Spleen (tissue), 11 donors: ENCODE data around the gene MED25. TPM values are rescaled to one million over a fixed set of nuclear protein-coding genes. Genes with fewer than 3 reads are reported as not detected.

ENCODE experiments used
- DNase-seq: peaks from one replicate; pipeline ENCODE4 v3.0.0-alpha.2; 2020
- H3K27ac ChIP-seq, 8 donors: fragments of 200-600 bp; sonication (generic) in 7 of 8; 1 replicate in 4 of 8; 2 replicates in 4 of 8; pipeline versions ENCODE4 v1.5.0 to v1.8.0; 2016 to 2021; ENCODE audit warnings: inconsistent platforms in 4 of 8, mild to moderate bottlenecking in 4 of 8, moderate library complexity in 1 of 8
- H3K27me3 ChIP-seq, 7 donors: fragments of 200-600 bp; sonication (generic) in 6 of 7; replicated peaks in 1 of 7; 1 replicate in 4 of 7; 2 replicates in 3 of 7; pipeline versions ENCODE4 v1.5.0 to v1.8.0; 2016 to 2021; ENCODE audit warnings: inconsistent platforms in 3 of 7, mild to moderate bottlenecking in 1 of 7
- H3K36me3 ChIP-seq, 6 donors: fragments of 200-600 bp; sonication (generic) in 5 of 6; 1 replicate in 4 of 6; 2 replicates in 2 of 6; pipeline versions ENCODE4 v1.5.0 to v1.8.0; 2016 to 2021; ENCODE audit warnings: inconsistent platforms in 2 of 6
- H3K4me1 ChIP-seq, 6 donors: fragments of 200-600 bp; sonication (generic) in 5 of 6; 1 replicate in 3 of 6; 2 replicates in 3 of 6; pipeline versions ENCODE4 v1.5.0 to v1.8.0; 2016 to 2021; ENCODE audit warnings: inconsistent platforms in 3 of 6
- H3K4me3 ChIP-seq, 8 donors: fragments of 200-600 bp; sonication (generic) in 7 of 8; 1 replicate in 4 of 8; 2 replicates in 4 of 8; pipeline versions ENCODE4 v1.5.0 to v1.8.0; 2016 to 2021; ENCODE audit warnings: inconsistent platforms in 4 of 8, mild to moderate bottlenecking in 4 of 8, moderate library complexity in 2 of 8
- H3K9me3 ChIP-seq, 8 donors: fragments of 200-600 bp; sonication (generic) in 7 of 8; 1 replicate in 4 of 8; 2 replicates in 4 of 8; pipeline versions ENCODE4 v1.5.0 to v1.8.0; 2016 to 2021; ENCODE audit warnings: inconsistent platforms in 4 of 8
- CTCF ChIP-seq, 11 experiments: fragments of 200-600 bp in 7 of 11; fragments of 450-650 bp in 4 of 11; sonication (generic) in 4 of 11; IDR thresholded peaks in 8 of 11; conservative IDR thresholded peaks in 3 of 11; 1 replicate in 7 of 11; 2 replicates in 4 of 11; pipeline versions ENCODE4 v1.4.0 to v1.8.0; 2016 to 2021; ENCODE audit warnings: antibody characterized with exemption in 11 of 11, inconsistent platforms in 4 of 11, mild to moderate bottlenecking in 1 of 11
- POLR2A ChIP-seq, 3 donors: fragments of 450-650 bp; IDR thresholded peaks; one replicate each; pipeline ENCODE4 v1.5.1; 2017; ENCODE audit warnings: antibody characterized with exemption in 3 of 3, mild to moderate bottlenecking in 1 of 3
- POLR2AphosphoS5 ChIP-seq, 3 donors: sonication (generic); formaldehyde crosslinking; IDR thresholded peaks; one replicate each; pipeline ENCODE4 v1.5.1; 2017; ENCODE audit warnings: antibody characterized with exemption in 3 of 3
- WGBS, 5 donors: extraction: QIAGEN DNeasy Blood & Tissue Kit in 3 of 5; methylation state at CpG; one replicate each; pipeline versions ENCODE4 v1.1.5 to v1.1.7; 2013 to 2018; 5-methylcytosine and 5-hydroxymethylcytosine counted together
- intact Hi-C: fragments of 100-400 bp; cut with DNase I; formaldehyde crosslinking; loops from one replicate; pipeline ENCODE4 v1.15.0; 2023; ENCODE audit warnings: low total_unique reads
- polyA plus RNA-seq, 3 donors: library from polyadenylated mRNA; stranded (reverse); fragments of 200-250 nt; gene quantifications; one replicate each; pipeline ENCODE4 v1.2.1, GENCODE V29; 2013
- total RNA-seq, 7 donors: library from RNA; depleted of rRNA in 3 of 7; stranded (reverse); fragments of >200 nt in 3 of 7; fragmentation: NEBNext Ultra II Directional in 4 of 7; extraction: Animal tissue kit (Norgen Biotek cat#: 25700) in 4 of 7; gene quantifications; one replicate each; pipeline versions ENCODE4 v1.1.0 to v1.2.1, GENCODE V29; 2016 to 2021
- donor health status: healthy with polysubstance abuse.
- donor health status: DM: no; HTN: no; CAD: no; lungs with moderate emphysema.
- donor health status: DM: no; HTN: no; CAD: no.
- donor health status: Bipolar disorder and iron deficiency.
- donor health status: healthy.
- donor health status: DM: no; HTN: no; CAD: no.
- donor health status: DM: yes; HTN: yes; CAD: no.

Gene MED25
- total and polyA plus RNA-seq, 10 donors = 26.6 to 61.0 (median 44.9) TPM

GRCh38 chr19:49779731-49780555 is 38.1 kb upstream of the MED25 start:
- Histone ChIP-seq H3K4me3 (no peak overlapping the region), H3K27ac (peak overlapping the region in 6 of 8 donors; percentile 26 to 81 (median 73)), H3K4me1 (peaks cover 7 to 67% (median 30%) of the 10 kb centered on the region in 6 donors), H3K36me3 (peaks cover 0 to 82% (median 23%) of the 10 kb centered on the region in 6 donors), H3K9me3 (no peaks in the 10 kb centered on the region), H3K27me3 (no peaks in the 10 kb centered on the region)
- TF ChIP-seq POLR2AphosphoS5 (IDR thresholded peaks at IDR 0.05) (peak; percentile 37 to 49 (median 43)), CTCF (IDR thresholded peaks at IDR 0.05 in 8 of 11, conservative IDR thresholded peaks at IDR 0.05 in 3 of 11) (no peak)
- no peak for DNase-seq
- intact Hi-C loops = no loop called here
- 62 to 67% (median 65%) methylated on average over 11 of the region's 11 CpGs for WGBS, 5 donors

- WGBS, 5 donors = 90 to 94% (median 92%) methylated on average over 8 of the region's 8 CpGs
- peak overlapping the region in 6 of 8 donors; percentile 26 to 81 (median 73) for H3K27ac ChIP-seq
- intact Hi-C loops = no loop called here
- peaks cover 7 to 66% (median 22%) of the 10 kb centered on the region in 6 donors for H3K4me1 ChIP-seq
- TF ChIP-seq CTCF (IDR thresholded peaks at IDR 0.05 in 8 of 11, conservative IDR thresholded peaks at IDR 0.05 in 3 of 11) = no peak
- TF ChIP-seq POLR2A (IDR thresholded peaks at IDR 0.05) = no peak
- TF ChIP-seq POLR2AphosphoS5 (IDR thresholded peaks at IDR 0.05) = no peak
- peak overlapping the region in 1 of 8 donors; percentile 16 for H3K4me3 ChIP-seq
- no peaks in the 10 kb centered on the region for H3K27me3 ChIP-seq
- DNase-seq = no peak
- no peaks in the 10 kb centered on the region for H3K9me3 ChIP-seq
- peaks cover 0 to 82% (median 32%) of the 10 kb centered on the region in 6 donors for H3K36me3 ChIP-seq
Measured at GRCh38 chr19:49780861-49781260, 37.2 kb upstream of the MED25 start.

GRCh38 chr19:49781394-49781793 is 36.7 kb upstream of the MED25 start:
- H3K36me3 ChIP-seq = peaks cover 0 to 82% (median 36%) of the 10 kb centered on the region in 6 donors
- no peak for DNase-seq
- H3K9me3 ChIP-seq = no peaks in the 10 kb centered on the region
- intact Hi-C loops = no loop called here
- peaks cover 6 to 66% (median 21%) of the 10 kb centered on the region in 6 donors for H3K4me1 ChIP-seq
- 67 to 93% (median 83%) methylated on average over 7 of the region's 7 CpGs for WGBS, 5 donors
- TF ChIP-seq POLR2A (IDR thresholded peaks at IDR 0.05) = no peak
- TF ChIP-seq CTCF (IDR thresholded peaks at IDR 0.05 in 8 of 11, conservative IDR thresholded peaks at IDR 0.05 in 3 of 11) = no peak
- peak in 1 of 3 donors; percentile 7 for TF ChIP-seq POLR2AphosphoS5 (IDR thresholded peaks at IDR 0.05)
- H3K4me3 ChIP-seq = peak overlapping the region in 1 of 8 donors; percentile 16
- H3K27me3 ChIP-seq = no peaks in the 10 kb centered on the region
- H3K27ac ChIP-seq = peak overlapping the region in 5 of 8 donors; percentile 61 to 81 (median 76)

- TF ChIP-seq CTCF (IDR thresholded peaks at IDR 0.05 in 8 of 11, conservative IDR thresholded peaks at IDR 0.05 in 3 of 11) (no peak), POLR2AphosphoS5 (IDR thresholded peaks at IDR 0.05) (peak in 1 of 3 donors; percentile 24), POLR2A (IDR thresholded peaks at IDR 0.05) (no peak)
- 93 to 98% (median 97%) methylated on average over 14 to 18 of the region's 18 CpGs for WGBS, 5 donors
- DNase-seq = no peak
Measured at GRCh38 chr19:49782515-49782914, 35.6 kb upstream of the MED25 start.

More at GRCh38 chr19:49782515-49782914, 35.6 kb upstream of the MED25 start:
- Histone ChIP-seq H3K4me1 (peaks cover 6 to 62% (median 23%) of the 10 kb centered on the region in 6 donors), H3K27me3 (no peaks in the 10 kb centered on the region), H3K36me3 (peaks cover 0 to 82% (median 36%) of the 10 kb centered on the region in 6 donors), H3K9me3 (no peaks in the 10 kb centered on the region), H3K27ac (no peak overlapping the region), H3K4me3 (no peak overlapping the region)
- intact Hi-C loops = no loop called here
